Measurements from ENCODE around the gene HSP90AA1.

The HSP90AA1 gene

DNA sequence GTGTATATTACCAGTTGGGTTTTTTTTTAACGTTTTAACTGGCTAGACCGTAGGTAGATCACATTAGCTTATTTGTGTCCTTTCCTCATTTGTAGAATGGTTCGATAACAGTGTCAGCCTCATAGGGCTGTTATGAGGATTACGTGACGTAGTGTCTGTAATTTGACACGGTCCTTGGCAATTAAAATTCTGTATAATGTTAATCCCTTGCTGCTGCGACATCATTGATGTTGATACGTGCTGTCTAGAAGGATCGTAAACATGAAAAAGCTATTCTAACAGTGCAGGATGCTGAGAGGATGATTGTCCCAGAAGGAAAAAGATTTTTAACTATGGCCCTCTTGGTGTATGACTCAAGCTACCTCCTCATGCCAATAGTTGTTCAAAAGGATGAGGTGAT lies 50.9 kb downstream of the HSP90AA1 start:
- DNase-seq = no peak

GRCh38 chr14:102034301-102034700 lies 52.5 kb downstream of the HSP90AA1 start:
- DNase-seq = no peak

GRCh38 chr14:102033241-102033640 lies 53.6 kb downstream of the HSP90AA1 start:
- no peak for DNase-seq
